HL-60 (cell line): ENCODE results near the gene ATG3.

ENCODE experiments used
- DNase-seq, 2 experiments: peaks; one replicate each; pipeline ENCODE4 v3.0.0-alpha.2; 2010 to 2020; ENCODE audit warnings: low read depth in 1 of 2, low spot score in 1 of 2
- H3K27ac ChIP-seq: fragments of 250-450 bp; sonication (Bioruptor Pico); replicated peaks from 2 replicates; pipeline ENCODE4 v1.5.1; 2020; ENCODE audit warnings: mild to moderate bottlenecking, moderate library complexity
- H3K27me3 ChIP-seq: fragments of 250-450 bp; sonication (Bioruptor Pico); 2 replicates; pipeline ENCODE4 v1.5.1; 2021; ENCODE audit warnings: mild to moderate bottlenecking, moderate library complexity; ENCODE audit not compliant: insufficient read depth, poor library complexity, severe bottlenecking
- H3K4me3 ChIP-seq: replicated peaks from 2 replicates; pipeline ENCODE4 v1.5.1; 2011; ENCODE audit warnings: mild to moderate bottlenecking, control low read depth, low read length; ENCODE audit not compliant: insufficient read depth
- CTCF ChIP-seq: IDR thresholded peaks from one replicate; pipeline ENCODE4 v1.5.1; 2011; ENCODE audit warnings: low read length, control low read depth, inconsistent platforms; ENCODE audit not compliant: insufficient read depth
- GABPA ChIP-seq: IDR thresholded peaks from 2 replicates; pipeline ENCODE4 v1.6.1; 2012; ENCODE audit warnings: low read depth
- POLR2AphosphoS5 ChIP-seq: IDR thresholded peaks from 2 replicates; pipeline ENCODE4 v1.6.1; 2012; ENCODE audit warnings: low read depth
- SPI1 ChIP-seq: IDR thresholded peaks from 2 replicates; pipeline ENCODE4 v1.6.1; 2012; ENCODE audit warnings: low read depth, mild to moderate bottlenecking, borderline replicate concordance
- TF ChIP-seq, protein P1 (sequence below): IDR thresholded peaks from 2 replicates; pipeline ENCODE4 v1.6.1; 2012; ENCODE audit warnings: low read depth; ENCODE audit not compliant: insufficient replicate concordance

ATG3 gene

DNA sequence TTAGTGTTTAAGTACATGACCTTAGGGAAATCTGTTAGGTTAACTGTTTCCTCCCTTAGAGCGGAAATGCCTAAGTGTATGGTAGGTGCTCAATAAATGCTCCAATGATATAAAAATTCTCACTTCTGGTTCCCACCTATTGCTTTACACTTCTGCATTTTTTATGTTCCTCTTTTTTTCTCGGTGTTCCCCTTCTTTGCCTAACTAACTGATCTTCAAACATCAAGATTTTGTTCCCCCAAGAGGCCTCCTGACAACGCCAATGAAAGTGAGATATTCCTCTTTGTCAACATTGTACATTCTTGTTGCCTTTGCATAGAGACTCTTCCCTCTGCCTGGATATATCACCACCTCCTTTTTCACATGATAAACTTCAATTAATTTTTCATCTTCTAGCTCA, 17.5 kb upstream of the ATG3 start:
- Histone ChIP-seq H3K4me3 (no peak overlapping the region), H3K27me3 (no peaks in the 10 kb centered on the region), H3K27ac (peak overlapping the region; percentile 62)
- DNase-seq: peak in 1 of 2 experiments; percentile 63
- TF ChIP-seq POLR2AphosphoS5 (no peak), SPI1 (peak; percentile 98), GABPA (0 out of 2 replicates have a peak, but pooled peaks have one; percentile 2), CTCF (no peak)

- peak in 1 of 2 experiments; percentile 47 for DNase-seq
- no peak overlapping the region for H3K4me3 ChIP-seq
- H3K27me3 ChIP-seq: no peaks in the 10 kb centered on the region
- H3K27ac ChIP-seq: peak overlapping the region; percentile 60
- no peak for TF ChIP-seq CTCF
These were observed 10.9 kb upstream of the ATG3 start for GRCh38 chr3:112572701-112573100.

DNA sequence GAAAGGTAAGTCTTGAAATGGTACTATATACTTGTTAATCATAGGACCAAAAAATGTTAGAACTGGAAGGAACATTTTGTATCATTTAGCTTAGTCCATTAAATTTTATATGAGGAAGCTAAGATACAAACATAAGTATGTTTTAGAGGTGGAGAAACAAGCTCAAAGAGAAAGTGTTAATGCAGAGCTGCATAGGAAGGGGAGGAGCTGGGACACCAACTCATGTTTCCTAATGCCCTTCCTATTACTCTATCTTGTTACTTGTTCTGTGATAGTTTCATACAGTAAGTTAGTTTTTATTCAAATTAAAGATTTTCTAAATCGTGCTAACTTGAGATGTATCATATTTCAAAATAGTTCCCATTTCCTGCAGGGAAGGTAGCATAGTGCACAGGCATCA, 7.5 kb upstream of the ATG3 start:
- Histone ChIP-seq H3K27ac (no peak overlapping the region), H3K4me3 (no peak overlapping the region), H3K27me3 (no peaks in the 10 kb centered on the region)
- TF ChIP-seq SPI1 (no peak), CTCF (no peak), POLR2AphosphoS5 (no peak), GABPA (no peak)
- TF ChIP-seq, protein P1, sequence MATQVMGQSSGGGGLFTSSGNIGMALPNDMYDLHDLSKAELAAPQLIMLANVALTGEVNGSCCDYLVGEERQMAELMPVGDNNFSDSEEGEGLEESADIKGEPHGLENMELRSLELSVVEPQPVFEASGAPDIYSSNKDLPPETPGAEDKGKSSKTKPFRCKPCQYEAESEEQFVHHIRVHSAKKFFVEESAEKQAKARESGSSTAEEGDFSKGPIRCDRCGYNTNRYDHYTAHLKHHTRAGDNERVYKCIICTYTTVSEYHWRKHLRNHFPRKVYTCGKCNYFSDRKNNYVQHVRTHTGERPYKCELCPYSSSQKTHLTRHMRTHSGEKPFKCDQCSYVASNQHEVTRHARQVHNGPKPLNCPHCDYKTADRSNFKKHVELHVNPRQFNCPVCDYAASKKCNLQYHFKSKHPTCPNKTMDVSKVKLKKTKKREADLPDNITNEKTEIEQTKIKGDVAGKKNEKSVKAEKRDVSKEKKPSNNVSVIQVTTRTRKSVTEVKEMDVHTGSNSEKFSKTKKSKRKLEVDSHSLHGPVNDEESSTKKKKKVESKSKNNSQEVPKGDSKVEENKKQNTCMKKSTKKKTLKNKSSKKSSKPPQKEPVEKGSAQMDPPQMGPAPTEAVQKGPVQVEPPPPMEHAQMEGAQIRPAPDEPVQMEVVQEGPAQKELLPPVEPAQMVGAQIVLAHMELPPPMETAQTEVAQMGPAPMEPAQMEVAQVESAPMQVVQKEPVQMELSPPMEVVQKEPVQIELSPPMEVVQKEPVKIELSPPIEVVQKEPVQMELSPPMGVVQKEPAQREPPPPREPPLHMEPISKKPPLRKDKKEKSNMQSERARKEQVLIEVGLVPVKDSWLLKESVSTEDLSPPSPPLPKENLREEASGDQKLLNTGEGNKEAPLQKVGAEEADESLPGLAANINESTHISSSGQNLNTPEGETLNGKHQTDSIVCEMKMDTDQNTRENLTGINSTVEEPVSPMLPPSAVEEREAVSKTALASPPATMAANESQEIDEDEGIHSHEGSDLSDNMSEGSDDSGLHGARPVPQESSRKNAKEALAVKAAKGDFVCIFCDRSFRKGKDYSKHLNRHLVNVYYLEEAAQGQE: no peak
- DNase-seq: no peak

- Histone ChIP-seq H3K27me3 (no peaks in the 10 kb centered on the region), H3K4me3 (no peak overlapping the region), H3K27ac (no peak overlapping the region)
- no peak for DNase-seq
- TF ChIP-seq SPI1: no peak
- TF ChIP-seq GABPA: no peak
- TF ChIP-seq, protein P1: no peak
- TF ChIP-seq CTCF: no peak
- no peak for TF ChIP-seq POLR2AphosphoS5
These were observed 6.9 kb upstream of the ATG3 start for GRCh38 chr3:112568642-112569041.
